Measurements from ENCODE around the gene PSMD5. TPM values are rescaled to one million over a fixed set of nuclear protein-coding genes. Genes with fewer than 3 reads are reported as not detected.

PSMD5 gene
- polyA plus RNA-seq, 1 of the 3 experiments (the other 2 are of a cell fraction) = 13.7 TPM

DNA sequence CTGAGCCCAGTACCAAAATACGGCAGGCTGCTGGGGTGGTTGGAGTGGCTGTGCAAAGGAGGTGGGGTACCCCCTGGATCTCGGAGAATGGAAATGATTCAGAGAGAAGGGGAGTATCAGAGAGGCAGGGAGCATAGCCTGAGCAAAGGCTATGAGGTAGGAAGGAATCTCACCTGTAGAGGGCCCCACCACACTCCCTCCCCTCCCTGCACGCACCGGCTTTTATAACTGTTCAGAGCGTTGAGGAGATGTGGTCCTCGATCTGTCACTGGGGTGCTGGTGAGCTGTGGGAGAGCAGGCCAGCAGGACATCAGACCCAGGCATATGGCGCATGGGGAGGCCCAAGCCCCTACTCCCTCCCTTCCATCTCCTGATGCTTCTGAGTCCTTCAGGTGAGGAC lies 21.1 kb upstream of the PSMD5 start:
- Histone ChIP-seq H3K9ac (no peak overlapping the region), H3K27me3 (ENCODE audit: insufficient read depth) (no peaks in the 10 kb centered on the region), H3K4me2 (no peak overlapping the region), H3K36me3 (replicated peaks in 1 of 2; ENCODE audit: control insufficient read depth in 1 of 2, insufficient read depth in 2 of 2, low read length in 1 of 2) (peaks cover 0 to 58% of the 10 kb centered on the region in 2 experiments), H3K4me1 (ENCODE audit: control insufficient read depth in 1 of 2, insufficient read depth in 2 of 2, low read depth in 1 of 2, low read length in 1 of 2) (no peaks in the 10 kb centered on the region), H3K27ac (ENCODE audit: low read depth in 2 of 2, low read length in 1 of 2) (no peak overlapping the region; a peak in 1 of 4 replicates), H3K79me2 (ENCODE audit: insufficient read depth) (no peaks in the 10 kb centered on the region), H3K4me3 (ENCODE audit: low read depth in 2 of 2, low read length in 1 of 2) (no peak overlapping the region), H3F3A (replicated peaks; ENCODE audit: insufficient read depth) (peaks cover 3% of the 10 kb centered on the region), H4K20me1 (ENCODE audit: insufficient read depth) (no peaks in the 10 kb centered on the region), H3K9me3 (no peaks in the 10 kb centered on the region), H2AFZ (ENCODE audit: low read depth) (no peak overlapping the region), H3K9me2 (no peaks in the 10 kb centered on the region)
- TF ChIP-seq FOSL2 (IDR thresholded peaks at IDR 0.05; ENCODE audit: borderline replicate concordance, low read depth) (no peak), ELF1 (IDR thresholded peaks at IDR 0.05) (no peak), RCOR1 (IDR thresholded peaks at IDR 0.05; ENCODE audit: low read length) (no peak), TAF1 (IDR thresholded peaks at IDR 0.05; ENCODE audit: borderline replicate concordance, low read depth, low read length) (no peak), JUND (IDR thresholded peaks at IDR 0.05) (no peak), MEF2A (IDR thresholded peaks at IDR 0.05; ENCODE audit: borderline replicate concordance, low read depth) (no peak), FOXJ3 (CRISPR knock-in tag; IDR thresholded peaks at IDR 0.05) (no peak), PBX3 (IDR thresholded peaks at IDR 0.05) (no peak), MXI1 (IDR thresholded peaks at IDR 0.05; ENCODE audit: low read depth, low read length) (no peak), GABPA (IDR thresholded peaks at IDR 0.05; ENCODE audit: low read depth) (no peak), RXRA (IDR thresholded peaks at IDR 0.05; ENCODE audit: borderline replicate concordance, low read depth) (no peak), RFX5 (IDR thresholded peaks at IDR 0.05; ENCODE audit: low read length) (no peak), SIN3A (IDR thresholded peaks at IDR 0.05; ENCODE audit: borderline replicate concordance, low read depth, low read length) (no peak), TCF12 (IDR thresholded peaks at IDR 0.05) (no peak), IRF3 (IDR thresholded peaks at IDR 0.05; ENCODE audit: low read depth, low read length) (no peak), POLR2AphosphoS5 (IDR thresholded peaks at IDR 0.05; ENCODE audit: low read depth, low read length) (no peak), NRF1 (IDR thresholded peaks at IDR 0.05; ENCODE audit: low read depth, low read length) (no peak)
- TF ChIP-seq, protein P1, sequence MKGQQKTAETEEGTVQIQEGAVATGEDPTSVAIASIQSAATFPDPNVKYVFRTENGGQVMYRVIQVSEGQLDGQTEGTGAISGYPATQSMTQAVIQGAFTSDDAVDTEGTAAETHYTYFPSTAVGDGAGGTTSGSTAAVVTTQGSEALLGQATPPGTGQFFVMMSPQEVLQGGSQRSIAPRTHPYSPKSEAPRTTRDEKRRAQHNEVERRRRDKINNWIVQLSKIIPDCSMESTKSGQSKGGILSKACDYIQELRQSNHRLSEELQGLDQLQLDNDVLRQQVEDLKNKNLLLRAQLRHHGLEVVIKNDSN (IDR thresholded peaks at IDR 0.05; ENCODE audit: borderline replicate concordance, low read depth) = no peak
- TF ChIP-seq, protein P2, sequence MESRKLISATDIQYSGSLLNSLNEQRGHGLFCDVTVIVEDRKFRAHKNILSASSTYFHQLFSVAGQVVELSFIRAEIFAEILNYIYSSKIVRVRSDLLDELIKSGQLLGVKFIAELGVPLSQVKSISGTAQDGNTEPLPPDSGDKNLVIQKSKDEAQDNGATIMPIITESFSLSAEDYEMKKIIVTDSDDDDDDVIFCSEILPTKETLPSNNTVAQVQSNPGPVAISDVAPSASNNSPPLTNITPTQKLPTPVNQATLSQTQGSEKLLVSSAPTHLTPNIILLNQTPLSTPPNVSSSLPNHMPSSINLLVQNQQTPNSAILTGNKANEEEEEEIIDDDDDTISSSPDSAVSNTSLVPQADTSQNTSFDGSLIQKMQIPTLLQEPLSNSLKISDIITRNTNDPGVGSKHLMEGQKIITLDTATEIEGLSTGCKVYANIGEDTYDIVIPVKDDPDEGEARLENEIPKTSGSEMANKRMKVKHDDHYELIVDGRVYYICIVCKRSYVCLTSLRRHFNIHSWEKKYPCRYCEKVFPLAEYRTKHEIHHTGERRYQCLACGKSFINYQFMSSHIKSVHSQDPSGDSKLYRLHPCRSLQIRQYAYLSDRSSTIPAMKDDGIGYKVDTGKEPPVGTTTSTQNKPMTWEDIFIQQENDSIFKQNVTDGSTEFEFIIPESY (IDR thresholded peaks at IDR 0.05; ENCODE audit: borderline replicate concordance, low read depth) = no peak
- TF ChIP-seq, protein P3, sequence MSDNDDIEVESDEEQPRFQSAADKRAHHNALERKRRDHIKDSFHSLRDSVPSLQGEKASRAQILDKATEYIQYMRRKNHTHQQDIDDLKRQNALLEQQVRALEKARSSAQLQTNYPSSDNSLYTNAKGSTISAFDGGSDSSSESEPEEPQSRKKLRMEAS (IDR thresholded peaks at IDR 0.05; ENCODE audit: low read depth) = no peak
- ChIA-PET POLR2A (interaction anchor here (1.1 kb wide), 1 partner anchor 11 kb away, joined by 4 read pairs; no protein-coding TSS in a partner anchor), CTCF (interaction anchor here (0.9 to 1.6 kb wide), 3 partner anchors 9 to 97 kb away, joined by 3 to 5 read pairs (median 3); no protein-coding TSS in a partner anchor)
- DNase-seq = no peak
- WGBS (ENCODE audit: low lambda C conversion rate) = 100% methylated on average over 5 of the region's 7 CpGs

Data from SK-N-SH (cell line).